Measurements from ENCODE around the gene ARFGEF3. TPM values are rescaled to one million over a fixed set of nuclear protein-coding genes. Genes with fewer than 3 reads are reported as not detected.

The ARFGEF3 gene
- total RNA-seq, 2 donors from 2014 or later, result 0.53 to 0.76 TPM

DNA sequence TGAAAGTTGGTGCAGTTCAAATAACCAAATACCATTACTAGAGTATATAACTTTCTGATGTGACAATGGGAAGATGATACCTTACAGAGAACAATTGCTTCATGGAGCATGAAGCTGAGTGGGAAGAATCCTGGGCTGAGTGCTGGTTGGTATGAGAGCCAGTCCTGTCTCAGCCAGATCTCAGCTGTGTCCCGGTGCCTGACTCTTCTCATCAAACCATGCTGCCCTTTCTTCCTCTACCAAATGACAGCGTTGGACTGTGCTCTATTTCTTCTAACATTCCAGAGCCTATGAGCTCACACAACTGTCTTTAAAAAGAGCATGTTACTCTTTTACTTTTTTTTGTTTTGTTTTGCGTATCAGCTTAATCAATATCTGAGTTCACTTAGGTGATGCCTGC is 84.0 kb downstream of the ARFGEF3 start:
- Mint-ChIP-seq H3K4me1 (ENCODE audit: low read depth) (no peaks in the 10 kb centered on the region), H3K27me3 (ENCODE audit: low read depth) (peaks cover 35% of the 10 kb centered on the region), H3K4me3 (no peak overlapping the region), H3K27ac (no peak overlapping the region), H3K9me3 (no peaks in the 10 kb centered on the region), H3K36me3 (ENCODE audit: insufficient read depth in 2 of 2) (no peaks in the 10 kb centered on the region)
- ATAC-seq (replicated peaks in 1 of 2) (no peak), DNase-seq (no peak)

DNA sequence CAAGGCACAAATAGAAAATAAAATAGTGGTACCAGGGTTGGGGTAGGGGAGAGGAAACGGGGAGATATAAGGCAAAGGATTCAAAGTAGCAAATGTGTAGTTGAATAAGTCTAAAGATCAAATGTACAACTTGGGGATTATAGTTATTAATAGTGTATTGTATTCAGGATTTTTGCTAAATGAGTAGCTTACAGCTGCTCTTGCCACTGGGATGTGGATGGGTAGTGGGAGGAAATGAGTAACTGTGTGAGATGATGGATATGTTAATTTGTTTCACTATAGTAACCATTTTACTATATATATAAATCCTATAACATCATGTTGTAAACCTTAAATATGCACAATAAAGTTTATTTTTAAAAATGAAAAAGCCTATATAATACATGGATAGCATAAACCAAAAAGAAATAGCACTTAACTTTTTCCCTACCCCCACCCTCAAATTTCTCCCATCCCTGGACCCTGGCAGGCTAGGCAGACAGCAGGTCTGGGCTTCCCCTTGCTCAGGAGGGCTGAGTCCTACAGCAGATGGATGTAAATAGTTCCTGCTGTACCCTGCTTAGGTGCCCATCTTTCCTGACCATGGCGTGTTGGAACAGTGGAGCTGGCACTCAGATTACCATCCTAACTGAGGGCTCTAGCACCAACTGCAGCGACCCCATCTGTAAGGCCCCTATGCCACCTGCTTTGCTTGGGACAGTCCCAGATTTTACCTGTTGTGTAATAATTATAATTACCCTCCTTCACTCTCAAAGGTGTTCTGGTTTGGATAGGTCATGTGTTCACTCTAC is 85.1 kb downstream of the ARFGEF3 start:
- Mint-ChIP-seq H3K36me3 (ENCODE audit: insufficient read depth in 2 of 2) (no peaks in the 10 kb centered on the region), H3K4me3 (no peak overlapping the region), H3K27me3 (ENCODE audit: low read depth) (peaks cover 33% of the 10 kb centered on the region), H3K9me3 (no peaks in the 10 kb centered on the region), H3K27ac (no peak overlapping the region), H3K4me1 (ENCODE audit: low read depth) (no peaks in the 10 kb centered on the region)
- no peak for DNase-seq
- no peak for ATAC-seq (replicated peaks in 1 of 2)

DNA sequence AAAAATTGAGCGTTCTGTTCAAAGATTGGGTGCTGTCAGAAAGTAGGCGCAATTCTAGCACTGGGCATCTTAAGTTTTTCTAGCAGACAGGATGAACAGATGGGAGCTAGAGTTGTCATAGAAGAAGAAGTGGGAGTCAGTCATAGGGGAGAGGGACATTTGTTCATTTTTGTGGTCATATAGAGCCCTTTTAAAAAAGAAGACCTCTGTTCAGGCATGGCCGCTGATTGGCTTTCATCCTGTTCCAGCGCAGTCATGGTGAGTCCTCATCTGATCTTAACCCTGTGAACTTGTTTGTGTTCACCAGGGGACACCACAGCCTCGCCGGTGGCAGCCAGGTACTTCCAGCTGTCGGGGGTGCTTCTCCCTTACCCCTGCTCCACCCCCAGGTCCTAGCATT is 86.3 kb downstream of the ARFGEF3 start:
- H3K27ac Mint-ChIP-seq, result no peak overlapping the region
- no peak for ATAC-seq (replicated peaks in 1 of 2)
- no peak for DNase-seq
- H3K27me3 Mint-ChIP-seq (ENCODE audit: low read depth), result peaks cover 25% of the 10 kb centered on the region
- H3K4me3 Mint-ChIP-seq, result no peak overlapping the region
- no peaks in the 10 kb centered on the region for H3K36me3 Mint-ChIP-seq (ENCODE audit: insufficient read depth in 2 of 2)
- H3K4me1 Mint-ChIP-seq (ENCODE audit: low read depth), result no peaks in the 10 kb centered on the region
- H3K9me3 Mint-ChIP-seq, result no peaks in the 10 kb centered on the region

DNA sequence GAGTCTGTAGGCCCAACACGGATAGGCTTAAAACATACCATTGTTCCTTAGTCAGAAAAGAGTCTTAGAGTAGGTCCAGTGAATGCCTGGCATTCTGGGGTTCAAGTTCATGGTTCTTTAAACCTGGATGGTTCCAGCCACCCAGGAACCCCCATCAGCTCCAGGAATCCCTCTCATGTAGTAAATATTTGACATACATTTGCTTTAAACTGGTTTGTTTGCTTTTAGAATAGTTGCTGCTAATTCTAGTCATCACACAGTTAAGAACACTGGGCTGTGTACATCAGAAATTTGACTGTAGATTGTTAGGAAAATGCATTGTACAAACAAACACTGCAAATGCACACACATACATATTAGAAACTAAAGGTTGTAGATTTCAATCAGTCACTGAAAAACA is 87.1 kb downstream of the ARFGEF3 start:
- H3K36me3 Mint-ChIP-seq (ENCODE audit: insufficient read depth in 2 of 2), result no peaks in the 10 kb centered on the region
- peaks cover 20% of the 10 kb centered on the region for H3K27me3 Mint-ChIP-seq (ENCODE audit: low read depth)
- no peak overlapping the region for H3K27ac Mint-ChIP-seq
- no peak overlapping the region for H3K4me3 Mint-ChIP-seq
- no peaks in the 10 kb centered on the region for H3K4me1 Mint-ChIP-seq (ENCODE audit: low read depth)
- DNase-seq (no peak), ATAC-seq (replicated peaks in 1 of 2) (no peak)
- no peaks in the 10 kb centered on the region for H3K9me3 Mint-ChIP-seq

DNA sequence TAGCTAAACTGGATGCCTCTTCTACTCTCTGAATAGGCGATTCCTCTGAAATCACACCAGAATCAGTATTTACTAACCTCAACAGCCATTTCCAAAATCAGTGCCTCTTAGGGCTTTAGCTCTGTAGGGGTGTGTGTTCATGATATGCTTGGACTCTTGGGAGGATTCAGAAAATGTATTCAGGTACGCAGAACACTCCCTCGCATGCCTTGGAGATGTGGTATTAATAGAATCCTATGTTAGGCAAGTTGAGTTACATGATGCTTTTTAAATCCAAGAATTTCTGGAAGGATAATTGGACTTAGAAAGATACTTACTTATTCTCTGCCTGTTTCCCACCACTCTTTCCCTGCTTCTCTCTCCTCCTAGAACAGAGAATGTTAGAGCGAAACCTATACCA is 88.3 kb downstream of the ARFGEF3 start:
- H3K4me3 Mint-ChIP-seq, result no peak overlapping the region
- no peaks in the 10 kb centered on the region for H3K9me3 Mint-ChIP-seq
- no peaks in the 10 kb centered on the region for H3K4me1 Mint-ChIP-seq (ENCODE audit: low read depth)
- H3K27ac Mint-ChIP-seq, result no peak overlapping the region
- DNase-seq (no peak), ATAC-seq (replicated peaks in 1 of 2) (no peak)
- H3K36me3 Mint-ChIP-seq (ENCODE audit: insufficient read depth in 2 of 2), result no peaks in the 10 kb centered on the region
- H3K27me3 Mint-ChIP-seq (ENCODE audit: low read depth), result peaks cover 15% of the 10 kb centered on the region

DNA sequence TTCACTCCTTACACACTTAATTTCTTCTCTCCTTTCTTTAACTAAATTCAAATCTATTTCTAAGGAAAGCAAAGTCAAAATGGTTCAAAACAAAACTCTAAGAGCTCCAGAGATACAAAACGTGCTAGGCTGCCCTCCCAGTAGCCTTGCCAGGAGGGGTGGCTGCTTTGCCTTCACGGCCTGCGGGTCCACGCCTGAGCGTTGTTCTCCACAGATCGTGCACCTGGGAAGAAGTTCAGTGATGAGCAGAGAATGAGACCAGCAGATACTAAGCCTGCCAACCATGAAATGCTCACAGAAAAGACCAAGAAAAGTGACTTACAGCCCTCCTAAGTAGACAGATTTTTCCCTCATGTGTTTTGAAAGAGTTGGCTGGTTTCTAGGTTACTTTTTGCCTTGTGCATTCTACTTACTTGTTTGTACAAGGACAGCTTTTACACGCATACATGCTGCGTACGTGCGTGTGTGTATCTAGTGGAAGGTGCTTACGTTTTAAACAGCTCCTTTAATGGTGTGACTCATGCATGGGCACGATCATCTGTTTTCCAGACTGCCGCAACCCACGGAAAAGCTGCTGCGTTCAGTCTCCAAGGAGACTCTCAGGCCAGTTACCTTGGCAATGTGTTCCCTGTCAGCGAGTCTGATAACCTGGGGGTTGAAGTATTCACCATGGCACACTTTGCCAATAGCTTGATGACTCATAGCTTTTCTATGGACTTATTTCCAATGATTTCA is 88.9 kb downstream of the ARFGEF3 start:
- H3K9me3 Mint-ChIP-seq, result no peaks in the 10 kb centered on the region
- no peak overlapping the region for H3K27ac Mint-ChIP-seq
- no peak for DNase-seq
- H3K27me3 Mint-ChIP-seq (ENCODE audit: low read depth), result peaks cover 15% of the 10 kb centered on the region
- H3K36me3 Mint-ChIP-seq (ENCODE audit: insufficient read depth in 2 of 2), result no peaks in the 10 kb centered on the region
- ATAC-seq (replicated peaks in 1 of 2), result no peak
- H3K4me3 Mint-ChIP-seq, result no peak overlapping the region
- no peaks in the 10 kb centered on the region for H3K4me1 Mint-ChIP-seq (ENCODE audit: low read depth)

DNA sequence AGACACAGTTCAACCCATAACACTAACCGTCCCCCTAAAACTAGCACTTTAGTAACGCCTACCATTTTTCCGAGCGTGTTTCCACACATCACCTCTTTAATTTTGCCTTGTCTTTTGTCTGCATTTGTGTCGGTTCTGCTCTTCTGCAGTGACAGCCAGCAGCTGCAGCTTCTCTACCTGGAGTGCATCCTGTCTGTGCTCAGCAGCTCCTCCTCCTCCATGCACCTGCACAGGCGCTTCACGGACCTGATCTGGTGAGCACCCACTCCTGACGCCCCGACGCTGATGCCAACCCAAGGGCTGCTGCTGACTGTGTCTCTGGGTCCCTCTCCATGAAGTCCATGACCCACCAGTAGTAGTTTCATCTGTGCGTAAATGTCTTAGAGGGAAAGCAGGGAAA is 92.0 kb downstream of the ARFGEF3 start:
- no peaks in the 10 kb centered on the region for H3K4me1 Mint-ChIP-seq (ENCODE audit: low read depth)
- no peak for ATAC-seq (replicated peaks in 1 of 2)
- peaks cover 23% of the 10 kb centered on the region for H3K27me3 Mint-ChIP-seq (ENCODE audit: low read depth)
- no peaks in the 10 kb centered on the region for H3K36me3 Mint-ChIP-seq (ENCODE audit: insufficient read depth in 2 of 2)
- H3K4me3 Mint-ChIP-seq, result no peak overlapping the region
- no peaks in the 10 kb centered on the region for H3K9me3 Mint-ChIP-seq
- DNase-seq, result no peak
- H3K27ac Mint-ChIP-seq, result no peak overlapping the region

DNA sequence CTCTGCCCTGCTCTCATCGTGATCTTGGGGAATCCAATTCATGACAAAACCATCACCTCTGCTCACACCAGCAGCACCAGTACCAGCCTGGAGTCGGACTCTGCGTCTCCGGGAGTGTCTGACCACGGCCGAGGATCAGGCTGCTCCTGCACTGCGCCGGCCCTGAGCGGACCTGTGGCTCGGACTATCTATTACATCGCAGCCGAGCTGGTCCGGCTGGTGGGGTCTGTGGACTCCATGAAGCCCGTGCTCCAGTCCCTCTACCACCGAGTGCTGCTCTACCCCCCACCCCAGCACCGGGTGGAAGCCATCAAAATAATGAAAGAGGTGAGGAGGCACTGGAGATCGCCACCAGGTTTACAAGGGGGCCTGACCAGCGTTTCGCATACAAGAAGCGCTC is 93.7 kb downstream of the ARFGEF3 start:
- Mint-ChIP-seq H3K27me3 (ENCODE audit: low read depth) (peaks cover 23% of the 10 kb centered on the region), H3K9me3 (no peaks in the 10 kb centered on the region), H3K27ac (no peak overlapping the region), H3K36me3 (ENCODE audit: insufficient read depth in 2 of 2) (no peaks in the 10 kb centered on the region), H3K4me1 (ENCODE audit: low read depth) (no peaks in the 10 kb centered on the region), H3K4me3 (no peak overlapping the region)
- DNase-seq, result no peak
- no peak for ATAC-seq (replicated peaks in 1 of 2)

DNA sequence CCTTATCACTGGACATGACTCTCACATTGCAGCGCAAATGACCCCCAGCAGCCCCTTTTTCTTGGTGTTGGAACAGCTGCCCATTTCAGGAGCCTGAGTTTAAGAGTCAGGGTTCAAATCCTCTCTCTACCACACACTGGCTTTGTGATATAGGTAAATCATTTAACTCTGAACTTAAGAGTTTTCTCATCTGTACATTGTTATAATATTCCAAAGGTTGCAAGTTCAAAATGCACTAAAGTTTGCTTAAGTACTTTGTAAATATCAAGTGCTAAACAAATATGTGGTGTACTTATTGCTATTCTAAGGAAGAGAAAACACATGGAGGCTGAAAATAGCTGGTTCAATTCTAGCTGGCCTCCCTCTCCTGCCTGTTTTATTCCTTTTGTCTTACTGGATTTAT is 95.9 kb downstream of the ARFGEF3 start:
- H3K27me3 Mint-ChIP-seq (ENCODE audit: low read depth), result peaks cover 15% of the 10 kb centered on the region
- no peak overlapping the region for H3K27ac Mint-ChIP-seq
- H3K36me3 Mint-ChIP-seq (ENCODE audit: insufficient read depth in 2 of 2), result no peaks in the 10 kb centered on the region
- no peaks in the 10 kb centered on the region for H3K9me3 Mint-ChIP-seq
- DNase-seq (no peak), ATAC-seq (replicated peaks in 1 of 2) (no peak)
- no peaks in the 10 kb centered on the region for H3K4me1 Mint-ChIP-seq (ENCODE audit: low read depth)
- H3K4me3 Mint-ChIP-seq, result no peak overlapping the region

DNA sequence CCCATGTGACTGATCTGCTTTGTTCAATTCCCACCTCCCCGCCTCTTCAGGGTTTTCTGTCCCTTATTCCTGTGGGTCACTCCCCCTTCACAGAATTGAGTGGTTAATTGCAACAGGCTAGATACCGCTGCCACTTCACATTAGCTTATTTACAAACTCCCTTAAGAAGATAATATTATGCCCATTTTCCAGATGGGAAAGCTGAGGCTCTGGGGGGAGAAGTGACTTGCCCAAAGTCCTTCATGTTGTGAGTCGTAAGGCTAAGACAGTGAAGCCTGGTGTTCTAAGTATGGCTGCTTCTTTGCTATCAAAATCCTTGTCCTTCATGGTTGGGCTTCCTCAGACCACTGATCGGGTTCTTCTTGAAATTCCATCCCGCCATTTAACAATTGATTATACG is 96.5 kb downstream of the ARFGEF3 start:
- DNase-seq (no peak), ATAC-seq (replicated peaks in 1 of 2) (no peak)
- Mint-ChIP-seq H3K27me3 (ENCODE audit: low read depth) (peaks cover 15% of the 10 kb centered on the region), H3K9me3 (no peaks in the 10 kb centered on the region), H3K27ac (no peak overlapping the region), H3K36me3 (ENCODE audit: insufficient read depth in 2 of 2) (no peaks in the 10 kb centered on the region), H3K4me3 (no peak overlapping the region), H3K4me1 (ENCODE audit: low read depth) (no peaks in the 10 kb centered on the region)

DNA sequence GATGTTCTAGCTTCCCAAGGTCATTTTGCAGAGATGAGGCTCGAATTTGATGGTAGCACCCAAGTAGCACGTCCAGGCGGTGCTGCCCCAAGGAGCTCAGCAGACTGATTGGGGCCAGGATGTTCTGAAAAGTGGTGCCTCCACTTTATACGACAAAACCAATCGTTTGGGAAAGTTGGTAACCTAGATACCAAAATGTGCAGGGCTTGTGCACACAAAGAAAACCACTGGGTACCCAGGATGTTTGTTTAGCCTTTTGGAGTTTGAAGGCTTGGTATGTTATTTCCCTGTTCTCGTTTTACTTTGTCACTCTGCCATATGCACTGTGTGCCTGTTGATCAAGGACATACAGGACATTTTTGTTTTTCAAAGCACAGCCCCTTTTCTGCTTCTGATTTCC is 97.3 kb downstream of the ARFGEF3 start:
- Mint-ChIP-seq H3K27ac (no peak overlapping the region), H3K36me3 (ENCODE audit: insufficient read depth in 2 of 2) (no peaks in the 10 kb centered on the region), H3K4me1 (ENCODE audit: low read depth) (no peaks in the 10 kb centered on the region), H3K9me3 (no peaks in the 10 kb centered on the region), H3K27me3 (ENCODE audit: low read depth) (peaks cover 9% of the 10 kb centered on the region), H3K4me3 (no peak overlapping the region)
- ATAC-seq (replicated peaks in 1 of 2), result no peak
- no peak for DNase-seq

DNA sequence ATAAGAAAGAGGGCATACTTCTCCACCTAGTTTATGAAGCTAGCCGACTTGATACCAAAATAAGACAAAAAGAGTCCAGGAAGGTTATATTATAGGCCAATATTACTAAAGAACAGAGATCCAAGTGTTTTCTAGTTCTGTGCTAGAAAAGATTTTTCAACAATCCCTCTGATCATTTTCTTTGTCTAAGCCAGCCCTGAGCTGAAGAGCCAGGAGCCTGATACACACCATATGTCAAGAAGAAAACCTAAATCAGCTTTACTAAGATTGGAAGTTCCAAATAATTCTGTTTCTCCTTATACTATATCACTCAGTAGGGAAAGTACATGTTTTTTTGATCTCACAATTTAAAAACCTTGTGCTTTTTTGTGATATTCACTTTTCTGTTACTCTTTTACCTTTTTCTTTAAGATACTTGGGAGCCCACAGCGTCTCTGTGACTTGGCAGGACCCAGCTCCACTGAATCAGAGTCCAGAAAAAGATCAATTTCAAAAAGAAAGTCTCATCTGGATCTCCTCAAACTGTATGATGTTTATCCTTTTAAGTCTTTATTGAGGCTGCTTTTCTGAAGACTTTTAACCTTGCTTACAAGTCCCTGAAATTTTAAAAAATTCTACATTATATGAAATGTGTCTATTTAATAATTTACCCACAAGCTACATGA is 99.5 kb downstream of the ARFGEF3 start:
- H3K36me3 Mint-ChIP-seq (ENCODE audit: insufficient read depth in 2 of 2), result no peaks in the 10 kb centered on the region
- ATAC-seq (replicated peaks in 1 of 2) (no peak), DNase-seq (no peak)
- H3K4me3 Mint-ChIP-seq, result no peak overlapping the region
- no peaks in the 10 kb centered on the region for H3K9me3 Mint-ChIP-seq
- no peak overlapping the region for H3K27ac Mint-ChIP-seq
- no peaks in the 10 kb centered on the region for H3K4me1 Mint-ChIP-seq (ENCODE audit: low read depth)
- H3K27me3 Mint-ChIP-seq (ENCODE audit: low read depth), result peaks cover 13% of the 10 kb centered on the region

DNA sequence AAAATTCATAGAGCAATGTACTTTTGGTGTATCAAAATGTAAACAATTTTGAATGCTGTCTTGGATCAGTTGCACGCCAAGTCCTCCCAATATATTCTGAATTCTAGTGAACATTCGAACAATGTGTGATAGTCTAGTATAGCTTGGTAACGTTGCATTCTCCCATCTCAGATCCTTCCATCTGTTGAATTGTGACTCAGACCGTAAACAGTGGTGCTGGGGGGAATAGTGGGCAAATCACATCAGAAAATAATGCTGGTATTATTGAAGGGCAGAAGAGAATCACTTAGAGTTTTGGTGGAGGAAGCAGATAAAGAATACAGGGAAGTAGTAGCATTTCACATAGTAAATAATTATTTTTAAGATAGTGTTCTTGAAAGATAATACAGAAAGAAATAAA is 102.2 kb downstream of the ARFGEF3 start:
- Mint-ChIP-seq H3K36me3 (ENCODE audit: insufficient read depth in 2 of 2) (no peaks in the 10 kb centered on the region), H3K27ac (no peak overlapping the region), H3K4me1 (ENCODE audit: low read depth) (no peaks in the 10 kb centered on the region), H3K4me3 (no peak overlapping the region), H3K9me3 (no peaks in the 10 kb centered on the region), H3K27me3 (ENCODE audit: low read depth) (peaks cover 10% of the 10 kb centered on the region)
- ATAC-seq (replicated peaks in 1 of 2) (no peak), DNase-seq (no peak)
